Transverse colon (tissue), 4 donors: ENCODE results near the gene NR2F1-AS1. TPM values are rescaled to one million over a fixed set of nuclear protein-coding genes. Genes with fewer than 3 reads are reported as not detected.

Source experiments
- DNase-seq: peaks from one replicate; pipeline ENCODE4 v3.0.0-alpha.2; 2019
- H3K27ac ChIP-seq, 4 donors: fragments of 200-600 bp; sonication (generic); 2 replicates each; pipeline ENCODE4 v1.5.1; 2016 to 2018; ENCODE audit warnings: inconsistent platforms in 4 of 4
- H3K27me3 ChIP-seq: fragments of 200-600 bp; sonication (generic); 2 replicates; pipeline ENCODE4 v1.5.1; 2017; ENCODE audit warnings: inconsistent platforms
- H3K36me3 ChIP-seq, 4 donors: fragments of 200-600 bp; sonication (generic); 2 replicates each; pipeline ENCODE4 v1.5.1; 2017 to 2019; ENCODE audit warnings: inconsistent platforms in 4 of 4
- H3K4me1 ChIP-seq, 4 donors: fragments of 200-600 bp; sonication (generic); 2 replicates each; pipeline ENCODE4 v1.5.1; 2017 to 2020; ENCODE audit warnings: inconsistent platforms in 4 of 4
- H3K4me3 ChIP-seq, 4 donors: fragments of 200-600 bp; sonication (generic); 1 replicate in 1 of 4; 2 replicates in 3 of 4; pipeline versions ENCODE4 v1.5.1 to v1.6.1; 2017 to 2019; ENCODE audit warnings: inconsistent platforms in 4 of 4
- H3K9me3 ChIP-seq, 2 donors: fragments of 200-600 bp; sonication (generic); 2 replicates each; pipeline ENCODE4 v1.5.1; 2017 to 2019; ENCODE audit warnings: inconsistent platforms in 2 of 2
- CTCF ChIP-seq, 5 experiments: fragments of 200-600 bp in 3 of 5; fragments of 450-650 bp in 2 of 5; sonication (generic) in 3 of 5; IDR thresholded peaks; 1 replicate in 2 of 5; 2 replicates in 3 of 5; pipeline ENCODE4 v1.5.1; 2016 to 2017; ENCODE audit warnings: antibody characterized with exemption in 5 of 5, inconsistent platforms in 3 of 5, mild to moderate bottlenecking in 2 of 5, moderate library complexity in 1 of 5
- EP300 ChIP-seq: sonication (generic); formaldehyde crosslinking; IDR thresholded peaks from one replicate; pipeline ENCODE4 v1.6.1; 2017; ENCODE audit warnings: antibody characterized with exemption, low read depth
- POLR2A ChIP-seq: fragments of 450-650 bp; IDR thresholded peaks from one replicate; pipeline ENCODE4 v1.6.1; 2016; ENCODE audit warnings: antibody characterized with exemption, mild to moderate bottlenecking, moderate library complexity
- POLR2AphosphoS5 ChIP-seq, 3 donors: sonication (generic); formaldehyde crosslinking; IDR thresholded peaks; one replicate each; pipeline ENCODE4 v1.6.1; 2016; ENCODE audit warnings: antibody characterized with exemption in 3 of 3
- WGBS, 2 donors: methylation state at CpG; one replicate each; pipeline ENCODE4 v1.1.5; 2018; ENCODE audit warnings: low coverage in 1 of 2; 5-methylcytosine and 5-hydroxymethylcytosine counted together
- in situ Hi-C, 4 donors: fragments of 200-750 bp; cut with MboI; loops; one replicate each; pipeline versions ENCODE4 v1.15.0 to v1.15.1; 2017; ENCODE audit warnings: low sequenced_read_pairs in 3 of 4, low pct_ligation_motif_present in 1 of 4, low pct_unique_long_range_greater_than_20kb in 1 of 4
- intact Hi-C: fragments of 100-400 bp; cut with DNase I; formaldehyde crosslinking; loops from one replicate; pipeline ENCODE4 v1.15.1; 2023; ENCODE audit warnings: low total_unique reads
- total RNA-seq, 4 donors: library from RNA; depleted of rRNA; stranded (reverse); fragments of >200 nt; gene quantifications; one replicate each; pipeline ENCODE4 v1.1.0, GENCODE V29; 2016

The NR2F1-AS1 gene
- total RNA-seq, 4 donors from 2014 or later, result 1.2 to 3.7 (median 2.2) TPM

- 4 to 9% methylated on average over 28 to 73 of the region's 73 CpGs for WGBS, 2 donors
- H3K27me3 ChIP-seq, result peaks cover 94% of the 10 kb centered on the region
- intact Hi-C loops, result loop anchor here (10.0 kb wide), 1 partner anchor 225 kb away; no protein-coding TSS in a partner anchor
These were observed 724 bp downstream of the NR2F1-AS1 start for GRCh38 chr5:93580063-93580926.

GRCh38 chr5:93579692-93580062 is 1.3 kb downstream of the NR2F1-AS1 start:
- peaks cover 95% of the 10 kb centered on the region for H3K27me3 ChIP-seq
- no peak for DNase-seq
- intact Hi-C loops, result loop anchor here (10.0 kb wide), 1 partner anchor 225 kb away; no protein-coding TSS in a partner anchor
- peak overlapping the region; percentile 33 to 56 (median 46) for H3K4me3 ChIP-seq
- no peaks in the 10 kb centered on the region for H3K9me3 ChIP-seq
- TF ChIP-seq POLR2A (no peak), CTCF (IDR thresholded peaks at IDR 0.05) (no peak), POLR2AphosphoS5 (IDR thresholded peaks at IDR 0.05) (no peak), EP300 (no peak)
- H3K4me1 ChIP-seq, result peaks cover 5 to 48% (median 33%) of the 10 kb centered on the region in 4 donors
- H3K27ac ChIP-seq, result peak overlapping the region; percentile 73 to 81 (median 74)
- WGBS, 2 donors, result 2% methylated on average over 24 of the region's 32 CpGs; no CpG with 5 or more reads in 1 of the 2 donors
- in situ Hi-C loops, result loop anchor here in 3 of 4 donors (25.0 kb wide), 2 partner anchors 208 to 333 kb away; no protein-coding TSS in a partner anchor
- H3K36me3 ChIP-seq, result no peaks in the 10 kb centered on the region

More at GRCh38 chr5:93580063-93580926, 724 bp downstream of the NR2F1-AS1 start:
- TF ChIP-seq CTCF (IDR thresholded peaks at IDR 0.05) (no peak), POLR2AphosphoS5 (IDR thresholded peaks at IDR 0.05) (no peak), EP300 (no peak), POLR2A (no peak)
- no peaks in the 10 kb centered on the region for H3K36me3 ChIP-seq
- in situ Hi-C loops, result loop anchor here in 3 of 4 donors (25.0 kb wide), 2 partner anchors 207 to 332 kb away; no protein-coding TSS in a partner anchor
- peak overlapping the region; percentile 33 to 56 (median 46) for H3K4me3 ChIP-seq
- no peaks in the 10 kb centered on the region for H3K9me3 ChIP-seq
- H3K4me1 ChIP-seq, result peaks cover 6 to 50% (median 35%) of the 10 kb centered on the region in 4 donors
- no peak for DNase-seq
- peak overlapping the region; percentile 73 to 81 (median 74) for H3K27ac ChIP-seq

GRCh38 chr5:93578813-93579691 is 2.0 kb downstream of the NR2F1-AS1 start:
- peaks cover 5 to 48% (median 33%) of the 10 kb centered on the region in 4 donors for H3K4me1 ChIP-seq
- in situ Hi-C loops (loop anchor here in 3 of 4 donors (25.0 kb wide), 2 partner anchors 208 to 333 kb away; no protein-coding TSS in a partner anchor), intact Hi-C loops (no loop called here)
- 9% methylated on average over 39 of the region's 49 CpGs; no CpG with 5 or more reads in 1 of the 2 donors for WGBS, 2 donors
- H3K36me3 ChIP-seq, result no peaks in the 10 kb centered on the region
- H3K4me3 ChIP-seq, result peak overlapping the region; percentile 10 to 56 (median 38)
- H3K27me3 ChIP-seq, result peaks cover 95% of the 10 kb centered on the region
- DNase-seq, result no peak
- H3K9me3 ChIP-seq, result no peaks in the 10 kb centered on the region
- H3K27ac ChIP-seq, result peak overlapping the region; percentile 73 to 81 (median 74)
- TF ChIP-seq EP300 (no peak), POLR2AphosphoS5 (IDR thresholded peaks at IDR 0.05) (no peak), POLR2A (no peak), CTCF (IDR thresholded peaks at IDR 0.05) (no peak)
